ENCODE measurements around the gene CCDC171. TPM values are rescaled to one million over a fixed set of nuclear protein-coding genes. Genes with fewer than 3 reads are reported as not detected.

Gene CCDC171
- total RNA-seq, 1 experiment from 2014 or later: 2.4 TPM

DNA sequence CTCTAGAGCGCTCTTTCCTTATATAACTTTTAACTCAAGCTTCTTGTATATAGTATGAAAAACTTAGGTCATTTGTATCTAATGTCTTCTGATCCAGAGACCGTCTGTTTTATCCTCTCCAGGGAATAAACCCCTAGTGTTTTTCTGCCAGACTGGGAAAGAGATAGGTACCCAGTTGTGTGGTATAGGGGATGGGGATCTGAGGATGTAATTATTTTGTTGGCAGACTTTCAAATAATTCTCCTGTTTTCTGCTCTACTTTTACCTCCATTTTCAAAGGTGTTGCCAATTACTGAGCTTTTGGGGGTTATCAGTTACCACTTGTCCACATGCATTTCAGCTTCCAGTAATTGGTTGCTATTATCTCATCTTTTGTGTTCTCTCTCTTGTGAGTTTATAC is 17.9 kb downstream of the CCDC171 start:
- no peak overlapping the region for H3K4ac ChIP-seq (ENCODE audit: low read depth, low read length)
- Mint-ChIP-seq H3K27ac (no peak overlapping the region), H3K27me3 (ENCODE audit: low read depth) (no peaks in the 10 kb centered on the region), H3K4me1 (no peaks in the 10 kb centered on the region), H3K4me3 (no peak overlapping the region), H3K9me3 (no peaks in the 10 kb centered on the region), H3K36me3 (ENCODE audit: insufficient read depth in 1 of 3, low read depth in 3 of 3) (no peaks in the 10 kb centered on the region)
- H2BK120ac ChIP-seq (ENCODE audit: low read depth, low read length, poor library complexity, severe bottlenecking): no peak overlapping the region
- no peaks in the 10 kb centered on the region for H3K27me3 ChIP-seq (ENCODE audit: insufficient read depth, low read length)
- H2BK5ac ChIP-seq (ENCODE audit: insufficient read length, low read length): no peak overlapping the region
- H3K56ac ChIP-seq (ENCODE audit: insufficient read length, low read depth, low read length): no peak overlapping the region
- H3K4me2 ChIP-seq (ENCODE audit: insufficient read depth, insufficient read length, low read length): no peak overlapping the region
- DNase-seq: no peak
- no peak overlapping the region for H3K18ac ChIP-seq (ENCODE audit: insufficient read length, low read depth, low read length)
- no CpG with 5 or more reads among the region's 2 CpGs for WGBS (ENCODE audit: extremely low coverage, insufficient read length, low lambda C conversion rate)
- H3K4me1 ChIP-seq (ENCODE audit: insufficient read depth, low read length): no peaks in the 10 kb centered on the region
- no peak overlapping the region for H2BK15ac ChIP-seq (ENCODE audit: low read depth, low read length)
- no peaks in the 10 kb centered on the region for H3K23me2 ChIP-seq (ENCODE audit: insufficient read length, low read depth, low read length, poor library complexity, severe bottlenecking)
- TF ChIP-seq, protein P1, sequence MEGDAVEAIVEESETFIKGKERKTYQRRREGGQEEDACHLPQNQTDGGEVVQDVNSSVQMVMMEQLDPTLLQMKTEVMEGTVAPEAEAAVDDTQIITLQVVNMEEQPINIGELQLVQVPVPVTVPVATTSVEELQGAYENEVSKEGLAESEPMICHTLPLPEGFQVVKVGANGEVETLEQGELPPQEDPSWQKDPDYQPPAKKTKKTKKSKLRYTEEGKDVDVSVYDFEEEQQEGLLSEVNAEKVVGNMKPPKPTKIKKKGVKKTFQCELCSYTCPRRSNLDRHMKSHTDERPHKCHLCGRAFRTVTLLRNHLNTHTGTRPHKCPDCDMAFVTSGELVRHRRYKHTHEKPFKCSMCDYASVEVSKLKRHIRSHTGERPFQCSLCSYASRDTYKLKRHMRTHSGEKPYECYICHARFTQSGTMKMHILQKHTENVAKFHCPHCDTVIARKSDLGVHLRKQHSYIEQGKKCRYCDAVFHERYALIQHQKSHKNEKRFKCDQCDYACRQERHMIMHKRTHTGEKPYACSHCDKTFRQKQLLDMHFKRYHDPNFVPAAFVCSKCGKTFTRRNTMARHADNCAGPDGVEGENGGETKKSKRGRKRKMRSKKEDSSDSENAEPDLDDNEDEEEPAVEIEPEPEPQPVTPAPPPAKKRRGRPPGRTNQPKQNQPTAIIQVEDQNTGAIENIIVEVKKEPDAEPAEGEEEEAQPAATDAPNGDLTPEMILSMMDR (conservative IDR thresholded peaks at IDR 0.05): no peak
- no peaks in the 10 kb centered on the region for H3K9me3 ChIP-seq (ENCODE audit: control insufficient read depth, low read depth, low read length)
- no peak overlapping the region for H2AFZ ChIP-seq (ENCODE audit: low read length)
- H2BK20ac ChIP-seq (ENCODE audit: low read depth, low read length, poor library complexity, severe bottlenecking): no peak overlapping the region
- H2AK5ac ChIP-seq (ENCODE audit: insufficient read length, low read length): no peak overlapping the region
- H3K79me1 ChIP-seq (ENCODE audit: insufficient read depth, low read depth, low read length, poor library complexity, severe bottlenecking): no peaks in the 10 kb centered on the region
- H3K79me2 ChIP-seq (ENCODE audit: insufficient read depth, low read length): no peaks in the 10 kb centered on the region
- no peak overlapping the region for H3K9ac ChIP-seq (ENCODE audit: extremely low read depth, insufficient read length, low read length)
- no peak overlapping the region for H4K91ac ChIP-seq (ENCODE audit: insufficient read length, low read depth, low read length)
- H4K5ac ChIP-seq (ENCODE audit: insufficient read length, low read depth, low read length): no peak overlapping the region
- H3K23ac ChIP-seq (ENCODE audit: insufficient read length, low read depth, low read length): no peak overlapping the region
- H3T11ph ChIP-seq (ENCODE audit: low read length): no peak overlapping the region
- H3K14ac ChIP-seq (ENCODE audit: insufficient read depth, low read length): no peak overlapping the region
- H3K27ac ChIP-seq (ENCODE audit: insufficient read length, low read depth, low read length): no peak overlapping the region
- no peak overlapping the region for H4K8ac ChIP-seq (replicated peaks; ENCODE audit: insufficient read length, low read depth, low read length)
- H4K20me1 ChIP-seq (ENCODE audit: control insufficient read depth, insufficient read depth, insufficient read length): no peaks in the 10 kb centered on the region
- H2BK12ac ChIP-seq (ENCODE audit: insufficient read length, low read depth, low read length): no peak overlapping the region

All from H9 (cell line).